ENCODE data around the gene SLC25A47. TPM values are rescaled to one million over a fixed set of nuclear protein-coding genes. Genes with fewer than 3 reads are reported as not detected.
A peak's percentile ranks its signal among the peaks of the same experiment; 100 is the strongest.

SLC25A47 gene
- total RNA-seq, 1 experiment from 2014 or later = 0.13 TPM

DNA sequence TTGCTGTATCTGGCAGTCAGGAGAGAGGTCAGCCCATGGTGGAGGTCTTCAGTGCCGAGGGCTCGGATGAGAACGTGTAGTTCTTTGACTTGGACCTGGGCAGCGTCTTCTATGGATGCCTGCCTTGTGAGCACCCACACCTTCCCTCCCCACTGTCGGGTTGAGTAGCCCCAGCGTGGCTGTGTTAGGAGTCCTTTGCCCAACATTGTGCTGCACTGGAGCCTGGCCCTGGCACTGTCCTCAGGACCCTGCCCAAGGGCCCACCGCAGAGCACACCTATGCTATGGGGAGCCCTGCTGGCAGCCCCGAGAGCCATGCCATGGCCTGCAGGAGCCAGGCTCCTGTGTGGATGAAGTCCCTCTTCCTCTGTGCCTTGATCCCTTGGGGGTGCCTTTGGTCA lies 43.6 kb upstream of the SLC25A47 start:
- Histone ChIP-seq H2BK120ac (ENCODE audit: low read depth, low read length, poor library complexity, severe bottlenecking) (no peak overlapping the region), H3K4ac (ENCODE audit: low read depth, low read length) (no peak overlapping the region), H3K27me3 (ENCODE audit: insufficient read depth, low read length) (no peaks in the 10 kb centered on the region), H4K5ac (ENCODE audit: insufficient read length, low read depth, low read length) (no peak overlapping the region), H2AK5ac (ENCODE audit: insufficient read length, low read length) (no peak overlapping the region), H3K14ac (ENCODE audit: insufficient read depth, low read length) (no peak overlapping the region), H2BK20ac (ENCODE audit: low read depth, low read length, poor library complexity, severe bottlenecking) (no peak overlapping the region), H4K8ac (replicated peaks; ENCODE audit: insufficient read length, low read depth, low read length) (no peak overlapping the region), H3T11ph (ENCODE audit: low read length) (no peak overlapping the region), H2BK12ac (ENCODE audit: insufficient read length, low read depth, low read length) (no peak overlapping the region), H3K56ac (ENCODE audit: insufficient read length, low read depth, low read length) (no peak overlapping the region), H2BK15ac (ENCODE audit: low read depth, low read length) (no peak overlapping the region), H3K18ac (ENCODE audit: insufficient read length, low read depth, low read length) (no peak overlapping the region), H3K23ac (ENCODE audit: insufficient read length, low read depth, low read length) (no peak overlapping the region), H3K4me1 (ENCODE audit: insufficient read depth, low read length) (no peaks in the 10 kb centered on the region; the same call in 1 of the 2 replicates), H3K27ac (ENCODE audit: insufficient read length, low read depth, low read length) (no peak overlapping the region), H3K23me2 (ENCODE audit: insufficient read length, low read depth, low read length, poor library complexity, severe bottlenecking) (no peaks in the 10 kb centered on the region), H3K79me2 (ENCODE audit: insufficient read depth, low read length) (peaks cover 8% of the 10 kb centered on the region; the same call in 1 of the 2 replicates), H3K9me3 (ENCODE audit: control insufficient read depth, low read depth, low read length) (no peaks in the 10 kb centered on the region), H4K20me1 (ENCODE audit: control insufficient read depth, insufficient read depth, insufficient read length) (no peaks in the 10 kb centered on the region), H3K4me2 (ENCODE audit: insufficient read depth, insufficient read length, low read length) (no peak overlapping the region), H4K91ac (ENCODE audit: insufficient read length, low read depth, low read length) (no peak overlapping the region), H2AFZ (ENCODE audit: low read length) (no peak overlapping the region), H3K79me1 (ENCODE audit: insufficient read depth, low read depth, low read length, poor library complexity, severe bottlenecking) (peaks cover 6% of the 10 kb centered on the region), H3K9ac (ENCODE audit: extremely low read depth, insufficient read length, low read length) (no peak overlapping the region), H2BK5ac (ENCODE audit: insufficient read length, low read length) (no peak overlapping the region)
- Mint-ChIP-seq H3K36me3 (ENCODE audit: insufficient read depth in 1 of 3, low read depth in 3 of 3) (peaks cover 17 to 39% (median 30%) of the 10 kb centered on the region in 3 experiments), H3K27me3 (ENCODE audit: low read depth) (no peaks in the 10 kb centered on the region), H3K9me3 (no peaks in the 10 kb centered on the region), H3K4me3 (no peak overlapping the region), H3K27ac (peak overlapping the region in 1 of 3 experiments; percentile 38; a peak in 1 of 7 replicates), H3K4me1 (peaks cover 32 to 40% of the 10 kb centered on the region in 2 experiments)
- DNase-seq = no peak
- TF ChIP-seq, protein P1, sequence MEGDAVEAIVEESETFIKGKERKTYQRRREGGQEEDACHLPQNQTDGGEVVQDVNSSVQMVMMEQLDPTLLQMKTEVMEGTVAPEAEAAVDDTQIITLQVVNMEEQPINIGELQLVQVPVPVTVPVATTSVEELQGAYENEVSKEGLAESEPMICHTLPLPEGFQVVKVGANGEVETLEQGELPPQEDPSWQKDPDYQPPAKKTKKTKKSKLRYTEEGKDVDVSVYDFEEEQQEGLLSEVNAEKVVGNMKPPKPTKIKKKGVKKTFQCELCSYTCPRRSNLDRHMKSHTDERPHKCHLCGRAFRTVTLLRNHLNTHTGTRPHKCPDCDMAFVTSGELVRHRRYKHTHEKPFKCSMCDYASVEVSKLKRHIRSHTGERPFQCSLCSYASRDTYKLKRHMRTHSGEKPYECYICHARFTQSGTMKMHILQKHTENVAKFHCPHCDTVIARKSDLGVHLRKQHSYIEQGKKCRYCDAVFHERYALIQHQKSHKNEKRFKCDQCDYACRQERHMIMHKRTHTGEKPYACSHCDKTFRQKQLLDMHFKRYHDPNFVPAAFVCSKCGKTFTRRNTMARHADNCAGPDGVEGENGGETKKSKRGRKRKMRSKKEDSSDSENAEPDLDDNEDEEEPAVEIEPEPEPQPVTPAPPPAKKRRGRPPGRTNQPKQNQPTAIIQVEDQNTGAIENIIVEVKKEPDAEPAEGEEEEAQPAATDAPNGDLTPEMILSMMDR (conservative IDR thresholded peaks at IDR 0.05) = no peak
- no CpG with 5 or more reads among the region's 8 CpGs for WGBS (ENCODE audit: extremely low coverage, insufficient read length, low lambda C conversion rate)
